Karpas-422 (cell line): ENCODE data around the gene AFAP1. TPM values are rescaled to one million over a fixed set of nuclear protein-coding genes. Genes with fewer than 3 reads are reported as not detected.
"Not testable (repeated sequence)": the region's sequence is repeated elsewhere in the genome, so short reads cannot be mapped to it uniquely, and the experiment has no call there.

Experiments used
- DNase-seq: peaks from one replicate; pipeline ENCODE4 v3.0.0-alpha.2; 2015
- H2AFZ ChIP-seq: fragments of 200-600 bp; sonication (generic); 2 replicates; pipeline ENCODE4 v1.6.1; 2014; ENCODE audit warnings: antibody characterized with exemption, low read length, mixed read lengths
- H3K27ac ChIP-seq: fragments of 200-600 bp; sonication (generic); 2 replicates; pipeline ENCODE4 v1.5.1; 2014; ENCODE audit warnings: mild to moderate bottlenecking, low read length, moderate library complexity
- H3K27me3 ChIP-seq: fragments of 200-600 bp; sonication (generic); 2 replicates; pipeline ENCODE4 v1.6.1; 2014; ENCODE audit warnings: low read length, mixed read lengths
- H3K36me3 ChIP-seq: fragments of 200-600 bp; sonication (generic); 2 replicates; pipeline ENCODE4 v1.6.1; 2014; ENCODE audit warnings: low read length, mixed read lengths; ENCODE audit not compliant: insufficient read depth
- H3K4me1 ChIP-seq: fragments of 200-600 bp; sonication (generic); 2 replicates; pipeline ENCODE4 v1.6.1; 2014; ENCODE audit warnings: mild to moderate bottlenecking, low read length, mixed read lengths
- H3K4me2 ChIP-seq: fragments of 200-600 bp; sonication (generic); 2 replicates; pipeline ENCODE4 v1.6.1; 2014; ENCODE audit warnings: low read length, low read depth, mild to moderate bottlenecking; ENCODE audit not compliant: poor library complexity, severe bottlenecking
- H3K4me3 ChIP-seq: fragments of 200-600 bp; sonication (generic); 2 replicates; pipeline ENCODE4 v1.5.1; 2014; ENCODE audit warnings: mild to moderate bottlenecking, antibody characterized with exemption, low read length, mixed read lengths
- H3K79me2 ChIP-seq: fragments of 200-600 bp; sonication (generic); 2 replicates; pipeline ENCODE4 v1.6.1; 2014; ENCODE audit warnings: mild to moderate bottlenecking, low read length, mixed read lengths
- H3K9ac ChIP-seq: fragments of 200-600 bp; sonication (generic); 2 replicates; pipeline ENCODE4 v1.6.0; 2014; ENCODE audit warnings: low read length
- H3K9me2 ChIP-seq: fragments of 200-600 bp; sonication (generic), shearing (Covaris generic); replicated peaks from 2 replicates; pipeline ENCODE4 v1.6.0; 2014; ENCODE audit warnings: mild to moderate bottlenecking, low read length, moderate library complexity; ENCODE audit not compliant: insufficient read depth
- H3K9me3 ChIP-seq: fragments of 300-700, 200-600 bp; sonication (generic); 2 replicates; pipeline ENCODE4 v1.6.1; 2014; ENCODE audit warnings: low read length, mixed read lengths
- H4K20me1 ChIP-seq: fragments of 200-600 bp; sonication (generic); 2 replicates; pipeline ENCODE4 v1.6.1; 2014; ENCODE audit warnings: mild to moderate bottlenecking, antibody characterized with exemption, low read length, low read depth; ENCODE audit not compliant: insufficient read depth
- total RNA-seq: library from RNA; depleted of rRNA; stranded (reverse); fragments of >200 nt; shearing (Covaris generic); gene quantifications from 2 replicates; pipeline ENCODE4 v1.2.3, GENCODE V29; 2014; ENCODE audit warnings: low replicate concordance

AFAP1 gene
- total RNA-seq, 1 experiment from 2014 or later = not detected

DNA sequence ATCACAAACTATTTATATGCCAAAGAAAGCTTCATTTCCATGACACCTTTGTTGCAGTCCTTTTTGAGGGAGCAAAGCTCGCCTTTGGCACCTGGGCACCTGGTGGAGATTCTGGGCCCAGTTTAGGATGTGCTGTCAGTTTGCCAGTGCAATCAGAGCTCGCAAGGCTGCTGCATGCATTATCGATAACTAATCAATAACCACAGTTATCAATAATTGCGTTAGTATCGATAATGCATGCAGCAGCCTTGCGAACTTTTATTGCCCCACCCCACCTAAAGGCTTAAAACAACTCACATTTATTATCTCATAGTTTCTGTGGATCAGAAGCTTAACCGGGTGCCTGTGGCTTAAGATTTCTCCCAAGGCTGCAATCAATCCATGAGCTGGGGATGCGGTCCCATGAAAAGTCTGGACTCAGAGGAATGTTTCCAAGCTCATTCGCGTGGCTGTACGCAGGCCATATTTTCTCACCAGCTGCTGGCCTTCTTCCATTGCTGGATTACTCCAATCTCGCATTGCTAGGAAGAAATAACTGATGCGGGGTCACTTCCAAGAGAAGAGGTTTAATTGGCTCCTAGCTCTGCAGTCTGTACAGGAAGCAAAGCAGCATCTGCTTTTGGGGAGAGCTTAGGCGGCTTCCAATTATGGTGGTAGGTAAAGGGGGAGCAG, 6.2 kb upstream of the AFAP1 start:
- H3K27me3 ChIP-seq = no peaks in the 10 kb centered on the region
- H3K9ac ChIP-seq = no peak overlapping the region
- no peaks in the 10 kb centered on the region for H3K9me3 ChIP-seq
- no peaks in the 10 kb centered on the region for H4K20me1 ChIP-seq
- H3K79me2 ChIP-seq = no peaks in the 10 kb centered on the region
- no peak overlapping the region for H3K27ac ChIP-seq
- H3K4me2 ChIP-seq = no peak overlapping the region
- no peaks in the 10 kb centered on the region for H3K9me2 ChIP-seq
- no peak overlapping the region for H2AFZ ChIP-seq
- no peaks in the 10 kb centered on the region for H3K36me3 ChIP-seq
- DNase-seq = no peak
- no peak overlapping the region for H3K4me3 ChIP-seq
- H3K4me1 ChIP-seq = no peaks in the 10 kb centered on the region

DNA sequence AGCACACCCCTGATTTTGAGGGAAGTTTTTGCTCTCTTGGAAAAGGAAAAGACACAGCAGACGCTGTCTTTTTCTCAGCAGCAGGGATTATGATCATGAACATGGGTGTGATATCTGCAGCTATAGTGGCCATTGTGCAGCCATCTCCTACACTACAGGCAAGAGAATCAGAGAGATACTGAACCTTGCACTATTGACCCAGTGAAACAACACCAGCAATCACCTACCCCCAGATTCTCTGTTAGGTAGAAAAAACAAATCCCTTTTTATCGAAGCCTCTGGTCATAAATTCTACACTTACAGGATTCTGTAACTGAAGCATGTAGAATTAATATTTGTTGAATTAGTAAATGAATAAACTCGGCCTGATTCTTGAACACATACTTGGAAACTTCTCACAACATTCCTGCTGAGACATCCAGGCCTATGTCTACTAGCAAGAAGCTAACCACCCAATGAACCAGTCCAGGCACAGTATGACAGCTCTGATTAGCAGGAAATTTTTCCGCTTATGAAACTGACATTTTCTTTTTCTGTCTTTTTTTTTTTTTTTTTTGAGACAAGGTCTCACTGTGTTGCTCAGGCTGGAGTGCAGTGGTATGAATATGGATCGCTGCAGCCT, 5.0 kb upstream of the AFAP1 start:
- Histone ChIP-seq H3K9me3 (no peaks in the 10 kb centered on the region), H3K36me3 (no peaks in the 10 kb centered on the region), H2AFZ (no peak overlapping the region), H3K9ac (no peak overlapping the region), H3K27ac (no peak overlapping the region), H3K4me3 (no peak overlapping the region), H3K9me2 (no peaks in the 10 kb centered on the region), H3K27me3 (no peaks in the 10 kb centered on the region), H3K4me2 (no peak overlapping the region), H3K79me2 (no peaks in the 10 kb centered on the region), H3K4me1 (no peaks in the 10 kb centered on the region), H4K20me1 (no peaks in the 10 kb centered on the region)
- no peak for DNase-seq

DNA sequence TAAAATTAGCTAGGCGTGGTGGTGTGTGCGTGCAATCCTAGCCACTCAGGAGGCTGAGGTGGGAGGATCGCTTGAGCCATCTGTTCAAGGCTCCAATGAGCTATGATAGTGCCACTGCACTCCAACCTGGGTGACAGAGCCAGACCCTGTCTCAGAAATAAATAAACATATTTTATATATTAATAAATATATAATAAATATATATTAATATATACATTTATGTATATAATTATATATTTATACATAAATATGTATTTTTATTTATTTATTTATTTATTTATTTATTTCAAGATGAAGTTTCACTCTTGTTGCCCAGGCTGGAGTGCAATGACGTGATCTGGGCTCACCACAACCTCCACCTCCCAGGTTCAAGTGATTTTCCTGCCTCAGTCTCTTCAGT, 4.0 kb upstream of the AFAP1 start:
- not testable (repeated sequence) for H3K27ac ChIP-seq, H3K4me2 ChIP-seq, H3K9me2 ChIP-seq, H3K27me3 ChIP-seq, H3K36me3 ChIP-seq, H3K9ac ChIP-seq, H4K20me1 ChIP-seq, H2AFZ ChIP-seq, H3K4me1 ChIP-seq, H3K4me3 ChIP-seq, DNase-seq, H3K9me3 ChIP-seq, H3K79me2 ChIP-seq

DNA sequence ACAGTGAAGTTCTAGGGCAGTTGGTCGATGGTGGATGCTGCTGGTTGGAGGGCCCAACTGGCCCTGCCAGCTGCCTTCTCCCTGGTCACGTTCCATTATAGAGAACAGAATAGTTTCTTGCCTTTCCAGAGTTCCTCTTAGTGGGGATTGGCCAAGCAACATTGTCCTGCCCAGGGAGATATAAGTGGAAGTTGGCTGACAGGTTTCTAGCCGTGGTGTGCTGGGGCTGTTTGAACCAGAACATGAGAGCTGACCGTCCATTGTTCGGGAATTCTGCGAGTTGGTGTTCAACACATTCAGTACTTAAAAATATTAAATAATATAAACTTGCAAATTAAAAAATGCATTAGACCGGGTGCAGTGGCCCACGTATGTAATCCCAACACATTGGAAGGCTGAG, 3.5 kb upstream of the AFAP1 start:
- no peaks in the 10 kb centered on the region for H3K9me3 ChIP-seq
- H3K36me3 ChIP-seq = no peaks in the 10 kb centered on the region
- H3K4me2 ChIP-seq = no peak overlapping the region
- no peak overlapping the region for H3K4me3 ChIP-seq
- H3K4me1 ChIP-seq = no peaks in the 10 kb centered on the region
- H3K27ac ChIP-seq = no peak overlapping the region
- no peaks in the 10 kb centered on the region for H3K79me2 ChIP-seq
- H4K20me1 ChIP-seq = no peaks in the 10 kb centered on the region
- DNase-seq = no peak
- no peaks in the 10 kb centered on the region for H3K9me2 ChIP-seq
- H2AFZ ChIP-seq = no peak overlapping the region
- H3K9ac ChIP-seq = no peak overlapping the region
- H3K27me3 ChIP-seq = no peaks in the 10 kb centered on the region

GRCh38 chr4:7941965-7942496, 2.4 kb upstream of the AFAP1 start:
- DNase-seq = no peak
- no peak overlapping the region for H3K4me2 ChIP-seq
- H3K27ac ChIP-seq = no peak overlapping the region
- H2AFZ ChIP-seq = no peak overlapping the region
- H4K20me1 ChIP-seq = no peaks in the 10 kb centered on the region
- no peaks in the 10 kb centered on the region for H3K9me2 ChIP-seq
- no peaks in the 10 kb centered on the region for H3K9me3 ChIP-seq
- no peak overlapping the region for H3K4me3 ChIP-seq
- H3K4me1 ChIP-seq = no peaks in the 10 kb centered on the region
- H3K79me2 ChIP-seq = no peaks in the 10 kb centered on the region
- no peak overlapping the region for H3K9ac ChIP-seq
- H3K27me3 ChIP-seq = no peaks in the 10 kb centered on the region
- H3K36me3 ChIP-seq = no peaks in the 10 kb centered on the region

GRCh38 chr4:7941111-7941964, 1.7 kb upstream of the AFAP1 start:
- H2AFZ ChIP-seq = no peak overlapping the region
- no peaks in the 10 kb centered on the region for H3K27me3 ChIP-seq
- DNase-seq = no peak
- H4K20me1 ChIP-seq = no peaks in the 10 kb centered on the region
- H3K36me3 ChIP-seq = no peaks in the 10 kb centered on the region
- no peak overlapping the region for H3K4me2 ChIP-seq
- H3K9me2 ChIP-seq = no peaks in the 10 kb centered on the region
- no peak overlapping the region for H3K9ac ChIP-seq
- no peaks in the 10 kb centered on the region for H3K9me3 ChIP-seq
- H3K79me2 ChIP-seq = no peaks in the 10 kb centered on the region
- H3K27ac ChIP-seq = no peak overlapping the region
- no peak overlapping the region for H3K4me3 ChIP-seq
- no peaks in the 10 kb centered on the region for H3K4me1 ChIP-seq

DNA sequence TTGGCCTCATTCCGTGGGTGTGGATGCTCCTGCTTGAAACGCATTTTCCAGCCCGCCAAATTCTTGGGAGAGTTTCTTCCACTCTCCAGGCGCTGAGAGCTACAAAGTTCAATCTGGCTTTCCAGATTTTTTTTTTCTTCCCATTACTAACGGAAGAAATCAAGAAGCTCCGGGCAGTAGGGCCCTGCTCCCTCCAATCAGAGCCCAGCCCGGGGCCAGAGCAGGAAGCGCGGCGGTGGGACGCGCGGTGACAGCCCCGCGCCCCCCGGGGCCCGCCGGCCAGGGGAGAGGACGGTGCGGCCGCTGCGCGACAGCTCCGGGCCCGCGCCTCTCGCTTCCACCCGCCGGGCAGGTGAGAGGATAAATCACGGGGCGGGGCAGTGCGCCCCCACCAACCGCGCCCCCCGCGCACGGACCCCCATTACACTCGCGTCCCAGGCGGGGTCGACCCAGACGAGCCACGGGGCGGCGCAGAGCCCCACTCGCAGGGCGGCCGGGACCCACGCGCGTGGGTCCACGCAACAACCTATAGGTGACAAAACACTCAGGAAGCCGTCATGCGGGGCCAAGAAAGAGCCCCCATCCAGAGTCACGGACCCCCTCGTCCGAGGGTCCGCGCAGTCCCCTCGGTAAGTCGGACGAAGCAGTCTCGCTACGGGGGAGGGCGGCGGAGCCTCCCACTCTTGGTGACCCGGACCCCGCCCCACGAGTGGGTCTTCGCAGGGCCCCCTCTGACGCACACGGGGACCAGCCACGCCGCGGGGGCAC, 868 bp downstream of the AFAP1 start:
- Histone ChIP-seq H3K27ac (no peak overlapping the region), H3K9ac (no peak overlapping the region), H3K36me3 (no peaks in the 10 kb centered on the region), H3K4me3 (no peak overlapping the region), H3K27me3 (no peaks in the 10 kb centered on the region), H4K20me1 (no peaks in the 10 kb centered on the region), H3K79me2 (no peaks in the 10 kb centered on the region), H3K9me3 (no peaks in the 10 kb centered on the region), H3K4me2 (no peak overlapping the region), H3K9me2 (no peaks in the 10 kb centered on the region), H2AFZ (no peak overlapping the region), H3K4me1 (no peaks in the 10 kb centered on the region)
- DNase-seq = no peak

DNA sequence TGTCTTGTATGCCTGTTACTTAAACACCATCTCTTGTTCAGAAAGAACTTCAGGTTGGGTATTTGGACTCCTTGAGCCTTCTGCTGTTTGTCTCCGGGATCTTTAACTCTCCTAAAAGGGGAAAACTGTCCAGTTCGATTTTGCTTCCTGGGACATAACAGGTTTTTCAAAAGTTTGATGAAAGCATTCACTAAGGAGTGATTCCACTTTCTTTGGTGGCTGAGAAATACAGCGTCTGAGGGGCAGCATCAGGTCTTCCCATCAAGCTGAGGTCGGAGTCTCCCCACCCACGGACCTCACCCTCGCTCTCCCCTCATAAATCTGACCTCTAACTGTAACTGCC, 1.4 kb downstream of the AFAP1 start:
- H3K27ac ChIP-seq = no peak overlapping the region
- H3K36me3 ChIP-seq = no peaks in the 10 kb centered on the region
- DNase-seq = no peak
- H2AFZ ChIP-seq = no peak overlapping the region
- H3K79me2 ChIP-seq = no peaks in the 10 kb centered on the region
- no peak overlapping the region for H3K4me3 ChIP-seq
- no peaks in the 10 kb centered on the region for H3K4me1 ChIP-seq
- no peak overlapping the region for H3K4me2 ChIP-seq
- H3K27me3 ChIP-seq = no peaks in the 10 kb centered on the region
- no peak overlapping the region for H3K9ac ChIP-seq
- no peaks in the 10 kb centered on the region for H4K20me1 ChIP-seq
- H3K9me2 ChIP-seq = no peaks in the 10 kb centered on the region
- no peaks in the 10 kb centered on the region for H3K9me3 ChIP-seq
